C4-2B (cell line): ENCODE results near the gene BNC1.
"Not testable (repeated sequence)": the region's sequence is repeated elsewhere in the genome, so short reads cannot be mapped to it uniquely, and the experiment has no call there.

ENCODE experiments used
- H3K27ac ChIP-seq: fragments of 450-650 bp; 2 replicates; pipeline ENCODE4 v1.5.1; 2017
- ZFX ChIP-seq: fragments of 450-650 bp; IDR thresholded peaks from 2 replicates; pipeline ENCODE4 v1.6.1; 2017
- TF ChIP-seq, protein P1 (sequence below): fragments of 450-650 bp; conservative IDR thresholded peaks from 2 replicates; pipeline ENCODE4 v1.5.1; 2017; ENCODE audit warnings: mild to moderate bottlenecking

BNC1 gene

DNA sequence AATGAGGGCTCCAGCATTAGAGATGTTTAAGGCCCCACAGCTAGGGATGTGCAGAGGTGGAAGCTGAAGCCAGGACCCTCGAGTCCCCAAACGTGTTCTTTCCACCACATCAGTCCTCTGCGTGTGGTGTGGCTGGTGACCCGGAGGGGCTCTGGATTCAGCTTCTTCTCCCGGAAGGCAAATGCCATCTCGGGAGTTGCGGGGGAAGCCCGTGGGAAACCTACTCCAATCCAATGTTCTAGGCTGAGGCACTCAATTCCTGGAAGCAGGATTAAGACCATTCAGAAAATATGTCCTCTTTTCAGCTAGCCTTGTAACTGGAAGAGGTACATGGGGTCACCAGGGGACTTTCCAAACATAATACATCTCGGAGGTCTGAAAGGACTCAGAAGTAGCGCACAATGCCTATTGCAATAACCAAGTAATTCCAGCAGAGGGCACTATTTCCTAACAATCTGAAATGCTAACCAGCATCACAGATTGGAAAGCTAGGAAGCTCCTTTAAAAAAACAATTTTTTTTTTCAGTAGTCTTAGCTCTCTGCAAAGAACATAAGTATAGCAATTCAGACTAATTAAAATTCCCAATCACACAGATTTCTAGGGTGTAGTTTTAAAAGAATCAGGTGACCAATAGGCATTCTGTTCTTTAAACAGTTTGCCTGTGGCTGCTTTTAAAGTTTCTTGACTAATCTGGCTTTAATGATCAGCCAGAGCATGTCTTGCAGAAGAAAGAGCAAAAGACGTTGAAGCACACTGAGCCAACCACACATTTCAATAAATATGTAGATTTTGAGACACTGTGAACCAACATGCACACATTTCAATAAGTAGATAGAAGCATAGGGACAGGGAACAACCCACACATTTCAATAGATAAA lies 36.1 kb downstream of the BNC1 start:
- TF ChIP-seq, protein P1, sequence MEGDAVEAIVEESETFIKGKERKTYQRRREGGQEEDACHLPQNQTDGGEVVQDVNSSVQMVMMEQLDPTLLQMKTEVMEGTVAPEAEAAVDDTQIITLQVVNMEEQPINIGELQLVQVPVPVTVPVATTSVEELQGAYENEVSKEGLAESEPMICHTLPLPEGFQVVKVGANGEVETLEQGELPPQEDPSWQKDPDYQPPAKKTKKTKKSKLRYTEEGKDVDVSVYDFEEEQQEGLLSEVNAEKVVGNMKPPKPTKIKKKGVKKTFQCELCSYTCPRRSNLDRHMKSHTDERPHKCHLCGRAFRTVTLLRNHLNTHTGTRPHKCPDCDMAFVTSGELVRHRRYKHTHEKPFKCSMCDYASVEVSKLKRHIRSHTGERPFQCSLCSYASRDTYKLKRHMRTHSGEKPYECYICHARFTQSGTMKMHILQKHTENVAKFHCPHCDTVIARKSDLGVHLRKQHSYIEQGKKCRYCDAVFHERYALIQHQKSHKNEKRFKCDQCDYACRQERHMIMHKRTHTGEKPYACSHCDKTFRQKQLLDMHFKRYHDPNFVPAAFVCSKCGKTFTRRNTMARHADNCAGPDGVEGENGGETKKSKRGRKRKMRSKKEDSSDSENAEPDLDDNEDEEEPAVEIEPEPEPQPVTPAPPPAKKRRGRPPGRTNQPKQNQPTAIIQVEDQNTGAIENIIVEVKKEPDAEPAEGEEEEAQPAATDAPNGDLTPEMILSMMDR: peak; percentile 93
- no peak for TF ChIP-seq ZFX
- no peak overlapping the region for H3K27ac ChIP-seq

GRCh38 chr15:83243634-83244033 lies 40.8 kb downstream of the BNC1 start:
- TF ChIP-seq ZFX: no peak
- TF ChIP-seq, protein P1: no peak
- no peak overlapping the region for H3K27ac ChIP-seq

DNA sequence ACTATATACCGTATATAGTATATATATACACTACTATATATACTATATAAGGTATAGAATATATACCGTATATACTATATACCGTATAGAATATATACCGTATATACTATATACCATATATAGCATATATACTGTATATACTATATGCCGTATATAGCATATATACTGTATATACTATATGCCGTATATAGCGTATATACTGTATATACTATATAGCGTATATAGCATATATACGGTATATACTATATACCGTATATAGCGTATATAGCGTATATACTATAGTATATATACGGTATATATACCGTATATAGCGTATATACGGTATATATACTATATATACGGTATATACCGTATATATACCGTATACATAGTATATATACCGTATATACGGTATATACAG lies 54.2 kb downstream of the BNC1 start:
- TF ChIP-seq, protein P1: no peak
- TF ChIP-seq ZFX: no peak
- H3K27ac ChIP-seq: no peak overlapping the region

- H3K27ac ChIP-seq: no peak overlapping the region
- TF ChIP-seq, protein P1: no peak
- no peak for TF ChIP-seq ZFX
Observed at GRCh38 chr15:83225449-83225848, 59.0 kb downstream of the BNC1 start.

DNA sequence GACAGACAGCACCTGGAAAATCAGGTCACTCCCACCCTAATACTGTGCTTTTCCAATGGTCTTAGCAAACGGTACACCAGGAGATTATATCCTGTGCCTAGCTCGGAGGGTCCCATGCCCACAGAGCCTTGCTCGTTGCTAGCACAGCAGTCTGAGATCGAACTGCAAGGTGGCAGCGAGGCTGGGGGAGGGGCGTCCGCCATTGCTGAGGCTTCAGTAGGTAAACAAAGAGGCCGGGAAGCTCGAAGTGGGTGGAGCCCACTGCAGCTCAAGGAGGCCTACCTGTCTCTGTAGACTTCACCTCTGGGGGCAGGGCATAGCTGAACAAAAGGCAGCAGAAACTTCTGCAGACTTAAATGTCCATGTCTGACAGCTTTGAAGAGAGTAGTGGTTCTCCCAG lies 62.7 kb downstream of the BNC1 start:
- H3K27ac ChIP-seq: not testable (repeated sequence)

DNA sequence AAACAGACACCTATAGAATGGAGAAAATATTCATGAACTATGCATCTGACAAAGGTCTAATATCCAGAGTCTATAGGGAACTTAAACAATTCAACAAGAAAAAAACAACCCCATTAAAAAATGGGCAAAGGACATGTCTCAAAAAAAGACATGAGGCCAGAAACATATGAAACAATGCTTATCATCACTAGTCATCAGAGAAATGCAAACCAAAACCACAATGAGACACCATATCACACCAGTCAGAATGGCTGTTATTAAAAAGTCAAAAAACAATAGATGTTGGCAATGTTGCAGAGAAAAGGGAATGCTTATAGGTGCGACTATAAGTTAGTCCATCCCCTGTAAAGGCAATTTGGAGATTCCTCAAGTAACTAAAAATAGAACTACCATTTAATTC lies 65.4 kb downstream of the BNC1 start:
- TF ChIP-seq, protein P1: no peak
- TF ChIP-seq ZFX: no peak
- H3K27ac ChIP-seq: no peak overlapping the region

DNA sequence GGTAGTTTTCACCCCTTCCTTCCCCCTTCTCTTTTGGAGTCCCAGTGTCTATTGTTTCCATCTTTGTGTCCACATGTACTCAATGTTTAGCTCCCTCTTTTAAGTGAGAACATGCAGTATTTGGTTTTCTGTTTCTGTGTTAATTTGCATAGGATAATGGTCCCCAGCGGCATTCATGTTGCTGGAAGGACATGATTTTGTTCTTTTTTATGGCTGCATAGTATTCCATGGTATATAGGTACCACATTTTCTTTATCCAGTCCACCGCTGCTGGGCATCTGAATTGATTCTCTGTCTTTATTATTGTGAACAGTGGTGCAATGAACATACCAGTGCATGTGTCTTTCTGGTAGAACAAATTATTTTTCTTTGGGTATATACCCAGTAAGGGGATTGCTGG lies 69.2 kb downstream of the BNC1 start:
- no peak for TF ChIP-seq ZFX
- TF ChIP-seq, protein P1: no peak
- no peak overlapping the region for H3K27ac ChIP-seq

DNA sequence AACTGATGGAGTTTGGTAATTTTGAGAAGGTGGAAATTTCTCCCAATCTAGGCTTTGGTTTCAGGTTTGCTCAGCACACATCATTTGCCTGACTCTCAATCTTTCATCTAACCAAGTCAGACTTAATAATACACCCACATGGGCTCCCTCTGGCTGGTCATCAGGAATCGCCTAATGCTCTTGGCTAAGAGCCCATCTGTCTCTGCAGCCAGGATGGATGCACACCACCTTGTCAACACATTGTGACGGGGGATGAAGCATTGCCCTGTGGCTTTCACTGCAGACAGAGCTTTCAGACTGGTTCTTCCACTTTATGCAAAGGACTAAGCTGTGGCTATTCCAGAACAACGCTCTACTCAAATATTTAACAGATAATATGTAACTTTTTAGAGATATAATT lies 73.8 kb downstream of the BNC1 start:
- TF ChIP-seq, protein P1: no peak
- TF ChIP-seq ZFX: no peak

More for the DNA sequence above, 73.8 kb downstream of the BNC1 start:
- H3K27ac ChIP-seq: no peak overlapping the region
